Fibroblast of mammary gland (primary cell): ENCODE measurements around the gene GSG1L.

ENCODE experiments used
- DNase-seq: peaks from one replicate; pipeline ENCODE4 v3.0.0-alpha.2; 2010; ENCODE audit warnings: low read depth
- H3K4me3 ChIP-seq: 2 replicates; pipeline ENCODE4 v1.5.1; 2011; ENCODE audit warnings: low read depth, mild to moderate bottlenecking, low read length, moderate library complexity; ENCODE audit not compliant: control insufficient read depth
- TF ChIP-seq, protein P1 (sequence below): conservative IDR thresholded peaks from 2 replicates; pipeline ENCODE4 v1.5.1; 2011; ENCODE audit warnings: low read depth, low read length, inconsistent platforms; ENCODE audit not compliant: control insufficient read depth, insufficient read depth

Gene GSG1L

DNA sequence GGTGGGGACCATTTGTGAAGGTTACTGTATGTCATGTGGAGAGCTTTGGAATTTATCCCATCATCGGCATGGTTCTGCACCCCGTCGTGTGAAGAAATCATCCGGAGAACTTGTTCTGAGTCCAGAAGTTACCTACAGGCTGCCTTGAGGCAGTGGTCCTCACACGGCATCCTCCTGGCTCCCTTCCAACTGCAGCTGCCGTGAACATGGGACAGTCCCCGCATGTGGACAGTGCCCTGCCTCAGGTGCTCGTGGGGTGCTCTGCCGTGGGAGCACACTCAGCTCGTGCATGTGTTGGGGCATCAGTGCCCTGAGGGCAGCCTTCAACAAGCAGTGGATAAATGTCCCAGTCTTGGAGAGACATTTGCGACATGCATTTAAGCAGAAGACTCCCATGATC is 324.9 kb downstream of the GSG1L start:
- TF ChIP-seq, protein P1, sequence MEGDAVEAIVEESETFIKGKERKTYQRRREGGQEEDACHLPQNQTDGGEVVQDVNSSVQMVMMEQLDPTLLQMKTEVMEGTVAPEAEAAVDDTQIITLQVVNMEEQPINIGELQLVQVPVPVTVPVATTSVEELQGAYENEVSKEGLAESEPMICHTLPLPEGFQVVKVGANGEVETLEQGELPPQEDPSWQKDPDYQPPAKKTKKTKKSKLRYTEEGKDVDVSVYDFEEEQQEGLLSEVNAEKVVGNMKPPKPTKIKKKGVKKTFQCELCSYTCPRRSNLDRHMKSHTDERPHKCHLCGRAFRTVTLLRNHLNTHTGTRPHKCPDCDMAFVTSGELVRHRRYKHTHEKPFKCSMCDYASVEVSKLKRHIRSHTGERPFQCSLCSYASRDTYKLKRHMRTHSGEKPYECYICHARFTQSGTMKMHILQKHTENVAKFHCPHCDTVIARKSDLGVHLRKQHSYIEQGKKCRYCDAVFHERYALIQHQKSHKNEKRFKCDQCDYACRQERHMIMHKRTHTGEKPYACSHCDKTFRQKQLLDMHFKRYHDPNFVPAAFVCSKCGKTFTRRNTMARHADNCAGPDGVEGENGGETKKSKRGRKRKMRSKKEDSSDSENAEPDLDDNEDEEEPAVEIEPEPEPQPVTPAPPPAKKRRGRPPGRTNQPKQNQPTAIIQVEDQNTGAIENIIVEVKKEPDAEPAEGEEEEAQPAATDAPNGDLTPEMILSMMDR = no peak
- no peak overlapping the region for H3K4me3 ChIP-seq
- DNase-seq = no peak
